ENCODE results near the gene TNRC18.
"Not testable (repeated sequence)": the region's sequence is repeated elsewhere in the genome, so short reads cannot be mapped to it uniquely, and the experiment has no call there.

TNRC18 gene

DNA sequence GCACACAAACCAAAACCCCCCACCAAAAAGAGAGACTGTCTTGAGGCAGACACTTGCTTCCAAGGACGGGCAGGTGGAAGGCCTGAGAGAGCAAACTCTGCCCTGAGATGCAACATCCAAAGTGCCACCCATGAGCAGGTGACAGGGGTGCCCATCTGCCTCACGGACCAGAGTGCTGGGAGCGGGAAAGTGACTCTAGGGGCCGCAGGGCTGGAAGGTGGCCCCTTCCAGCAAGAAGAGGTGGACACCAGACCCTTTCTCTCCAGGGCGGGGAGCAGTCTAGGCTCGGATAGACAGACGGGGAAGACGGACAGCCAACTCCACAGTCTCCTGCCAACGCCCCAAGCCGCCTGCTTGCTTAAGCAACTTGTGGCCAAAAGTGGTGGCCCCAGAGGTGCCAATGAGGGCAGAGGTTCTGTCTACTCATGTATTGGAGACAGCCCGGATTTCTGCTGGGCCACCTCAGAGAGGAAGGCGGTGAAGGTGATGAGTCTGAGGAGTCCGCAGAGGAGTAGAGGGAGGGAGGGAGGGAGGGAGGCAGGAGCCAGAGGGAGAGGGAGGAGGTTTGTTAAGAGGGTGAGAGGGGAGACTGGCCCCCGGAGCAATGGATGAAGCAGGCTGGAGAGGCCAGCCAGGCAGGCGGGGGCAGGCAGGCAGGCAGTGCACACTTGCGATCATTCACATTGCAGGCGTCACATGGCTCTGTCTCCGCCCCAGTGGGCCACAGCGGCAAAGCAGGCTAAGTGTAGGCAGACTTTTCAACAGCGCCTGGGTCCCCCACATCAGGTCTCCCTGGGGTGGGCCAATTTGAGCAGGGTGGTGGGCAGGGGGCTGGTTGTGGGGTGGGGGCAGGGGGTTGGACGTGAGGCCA lies 75.3 kb downstream of the TNRC18 start:
- DNase-seq, result no peak

GRCh38 chr7:5345671-5346070 lies 78.0 kb downstream of the TNRC18 start:
- no peak for DNase-seq

GRCh38 chr7:5345171-5345570 lies 78.5 kb downstream of the TNRC18 start:
- DNase-seq, result no peak

- DNase-seq, result no peak
Measured at GRCh38 chr7:5344342-5344741, 79.3 kb downstream of the TNRC18 start.

DNA sequence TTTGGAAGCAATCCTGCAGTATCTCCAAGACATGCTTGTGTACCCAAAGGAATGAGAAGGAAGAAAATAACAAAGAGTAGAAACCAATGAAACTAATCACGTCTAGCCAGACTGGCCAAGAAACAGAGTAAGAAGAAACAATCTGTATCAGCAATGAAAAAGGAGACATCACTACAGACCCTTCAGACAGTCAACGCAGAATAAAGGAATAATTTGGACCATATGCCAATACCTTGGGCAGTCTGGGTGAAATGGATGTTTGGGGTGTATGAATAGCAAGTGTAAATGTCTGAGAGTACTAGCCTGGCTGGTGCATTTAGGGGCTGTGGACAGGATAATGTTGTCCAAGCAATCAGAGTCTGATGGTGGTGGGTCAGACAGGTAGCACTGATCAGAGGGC lies 79.8 kb downstream of the TNRC18 start:
- DNase-seq, result no peak

- DNase-seq, result no peak
Measured at GRCh38 chr7:5342631-5343030, 81.0 kb downstream of the TNRC18 start.

DNA sequence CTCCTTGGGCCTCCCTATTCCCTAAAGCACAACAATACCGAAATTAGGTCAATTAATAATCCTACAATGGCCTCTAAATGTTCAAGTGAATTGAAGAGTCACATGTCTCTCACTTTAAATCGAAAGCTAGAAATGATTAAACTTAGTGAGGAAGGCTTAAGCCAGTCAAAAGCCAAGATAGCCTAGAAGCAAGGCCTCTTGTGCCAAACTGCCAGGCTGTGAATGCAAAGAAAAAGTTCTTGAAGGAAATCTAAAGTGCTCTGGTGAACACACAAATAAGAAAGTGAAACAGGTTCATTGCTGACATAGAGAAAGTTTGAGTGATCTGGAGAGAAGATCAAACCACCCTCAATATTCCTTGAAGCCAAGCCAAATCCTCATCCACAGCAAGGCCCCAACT lies 83.7 kb downstream of the TNRC18 start:
- DNase-seq, result no peak

DNA sequence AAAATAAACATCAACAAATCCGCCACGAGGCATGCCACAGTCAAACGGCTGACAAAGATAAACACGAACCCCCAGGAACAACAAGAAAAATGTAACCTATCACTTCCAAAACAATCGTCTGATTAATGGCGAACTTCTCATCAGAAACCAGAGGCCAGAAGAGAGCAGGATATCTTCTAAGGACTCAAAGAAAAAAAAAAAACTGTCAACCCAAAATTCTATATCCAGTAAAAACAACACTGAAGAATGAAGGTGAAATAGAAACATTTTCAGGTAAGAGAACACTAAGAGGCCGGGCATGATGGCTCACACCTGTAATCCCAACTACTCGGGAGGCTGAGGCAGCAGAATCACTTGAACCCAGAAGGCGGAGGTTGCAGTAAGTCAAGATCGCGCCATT lies 86.6 kb downstream of the TNRC18 start:
- DNase-seq, result no peak

- no peak for DNase-seq
Measured at GRCh38 chr7:5334671-5335070, 89.0 kb downstream of the TNRC18 start.

- no peak for DNase-seq
Measured at GRCh38 chr7:5333121-5334045, 90.3 kb downstream of the TNRC18 start.

DNA sequence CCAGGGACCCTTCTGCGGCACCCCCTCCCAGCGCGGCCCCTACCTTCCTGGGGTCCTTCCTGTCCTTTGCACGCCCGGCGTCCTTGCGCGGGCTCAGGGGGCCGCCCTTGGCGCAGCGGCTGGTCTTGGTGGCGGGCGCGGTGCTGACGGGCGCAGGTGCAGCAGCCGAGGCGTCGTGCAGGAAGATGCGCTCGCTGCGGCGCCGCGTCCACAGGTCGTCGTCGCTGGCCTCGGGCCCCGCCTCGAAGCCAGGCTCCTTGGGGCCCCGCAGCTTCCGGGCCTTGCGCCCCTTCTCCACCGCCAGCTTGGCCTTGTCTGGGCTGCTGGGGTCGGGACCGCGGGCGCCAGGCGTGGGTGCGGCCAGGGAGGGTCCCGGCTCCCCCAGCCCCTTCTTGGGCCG lies 91.1 kb downstream of the TNRC18 start:
- DNase-seq, result no peak

GRCh38 chr7:5330288-5330687 lies 93.3 kb downstream of the TNRC18 start:
- no peak for DNase-seq

GRCh38 chr7:5324961-5325360 lies 98.7 kb downstream of the TNRC18 start:
- DNase-seq, result no peak

GRCh38 chr7:5323800-5324781 lies 99.5 kb downstream of the TNRC18 start:
- DNase-seq, result not testable (repeated sequence)

DNA sequence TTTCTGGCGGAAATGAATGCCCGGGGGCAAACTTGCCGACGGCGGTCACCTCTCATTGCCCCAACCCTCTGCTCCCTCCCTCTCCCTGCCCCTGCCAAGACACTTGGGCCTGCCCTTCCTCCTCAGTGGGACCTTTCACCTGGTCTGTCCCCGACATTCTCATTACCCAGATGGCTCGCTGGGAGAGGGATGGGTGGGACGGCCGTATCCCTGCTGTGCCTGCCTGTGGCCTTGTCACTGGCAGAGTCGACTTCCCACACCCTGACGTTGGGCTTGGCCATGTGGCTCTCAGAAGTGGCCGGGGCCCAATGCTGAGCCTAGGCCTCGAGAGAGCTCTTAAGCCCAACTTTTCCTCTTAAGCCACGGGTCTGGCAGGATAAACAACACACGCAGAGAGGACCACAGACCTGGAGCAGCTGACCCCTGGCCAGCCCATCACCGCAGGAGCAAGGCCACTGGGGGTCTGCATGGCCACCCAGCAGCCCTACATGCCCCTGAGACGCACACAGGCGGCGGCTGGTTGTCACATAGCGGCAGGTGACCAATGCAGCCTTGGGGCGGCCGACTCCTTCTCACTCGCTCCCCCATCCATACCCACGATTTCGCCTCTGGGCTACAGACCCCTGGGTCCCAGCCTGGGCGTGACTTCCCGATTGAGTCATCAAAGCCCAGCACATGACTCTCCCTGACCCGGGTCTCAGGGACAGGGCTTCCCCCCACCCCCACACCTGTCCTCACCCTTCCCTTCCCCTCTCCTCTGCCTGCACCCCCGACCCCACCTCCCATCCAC lies 100.8 kb downstream of the TNRC18 start:
- no peak for DNase-seq

DNA sequence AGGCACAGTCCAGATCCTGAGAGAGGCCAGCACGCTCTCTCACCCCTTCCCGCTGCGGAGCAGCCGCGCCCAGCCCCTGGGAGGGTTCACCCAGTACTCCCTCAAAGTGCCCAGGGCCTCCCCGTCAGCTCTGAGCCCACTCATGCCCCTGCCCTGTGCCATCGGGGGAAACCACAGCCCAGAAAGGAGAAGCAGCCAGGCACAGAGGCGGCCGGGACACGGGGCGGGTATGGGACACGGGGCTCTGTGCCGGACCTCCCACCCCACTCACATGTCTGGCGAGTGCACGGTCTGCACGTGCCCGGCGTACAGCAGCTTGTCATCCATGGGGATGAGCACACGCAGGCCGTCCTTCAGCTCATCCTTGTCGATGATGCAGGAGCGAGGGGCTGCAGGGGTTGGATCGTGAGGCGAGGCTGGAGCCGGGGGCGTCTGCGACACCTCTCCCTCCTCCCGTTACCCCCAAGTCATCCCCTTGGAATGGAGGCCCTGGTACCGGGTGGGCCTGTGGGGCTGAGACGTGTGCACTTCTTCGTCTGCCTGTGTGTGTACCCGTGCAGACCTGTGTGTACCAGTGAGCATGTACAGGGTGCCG lies 102.7 kb downstream of the TNRC18 start:
- DNase-seq, result no peak

DNA sequence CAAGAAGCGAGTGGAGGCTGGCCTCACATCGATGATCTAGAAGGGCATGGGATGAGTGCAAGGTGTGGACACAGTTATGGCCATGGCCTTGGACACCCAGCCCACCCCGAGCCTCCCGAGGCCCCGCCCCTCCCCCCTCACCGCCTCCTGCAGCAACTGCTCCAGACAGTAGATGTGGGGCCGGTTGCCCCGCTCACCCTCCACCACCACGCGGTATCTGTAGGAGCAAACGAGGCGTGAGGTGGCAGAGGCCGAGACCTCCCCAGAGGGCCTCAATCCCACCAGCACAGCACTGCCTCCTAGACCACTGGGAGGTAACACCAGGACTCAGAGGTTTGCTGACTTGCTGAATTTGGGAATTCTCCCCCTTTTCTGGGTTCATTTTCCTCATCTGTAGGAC lies 103.2 kb downstream of the TNRC18 start:
- no peak for DNase-seq

- DNase-seq, result not testable (repeated sequence)
Measured at GRCh38 chr7:5318613-5319012, 105.0 kb downstream of the TNRC18 start.

GRCh38 chr7:5315761-5316160 lies 107.9 kb downstream of the TNRC18 start:
- no peak for DNase-seq

GRCh38 chr7:5314864-5315263 lies 108.8 kb downstream of the TNRC18 start:
- DNase-seq, result no peak

Measured in CD4-positive, alpha-beta T cell treated with Interleukin-10 for 1 hour (primary cell).